ENCODE results near the gene MGAT1. TPM values are rescaled to one million over a fixed set of nuclear protein-coding genes. Genes with fewer than 3 reads are reported as not detected.

MGAT1 gene
- total RNA-seq, 1 experiment from 2014 or later = 72.7 TPM

DNA sequence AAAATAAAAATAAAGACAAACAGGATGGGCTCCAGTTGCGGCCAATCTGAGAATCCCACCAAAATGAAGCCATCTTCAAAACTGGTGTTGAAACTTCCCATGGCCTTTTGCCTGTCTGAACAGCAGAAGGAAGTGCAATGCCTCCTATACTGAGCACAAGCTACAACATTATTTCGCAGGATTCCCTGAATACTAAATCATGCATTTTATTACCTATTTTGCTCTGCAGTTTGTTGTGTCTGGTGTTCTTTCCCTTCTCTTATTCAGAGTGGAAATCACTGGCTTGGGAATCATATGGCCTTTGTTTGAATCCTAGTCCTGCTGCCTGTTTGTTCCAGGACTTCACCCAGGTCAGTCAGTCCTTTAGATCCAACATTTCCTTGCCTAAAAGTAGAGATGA is 62.6 kb downstream of the MGAT1 start, which contains the start of gene OR2Y1:
Gene OR2Y1, minus strand, starts transcription at position 101 of the 400 bp plus-strand sequence. Its CDS starts 0 bp downstream, at position 101.
- Histone ChIP-seq H3K4ac (ENCODE audit: low read depth, low read length) (no peak within 1 kb of the TSS), H3K4me2 (ENCODE audit: insufficient read depth, insufficient read length, low read length) (no peak within 1 kb of the TSS), H3T11ph (ENCODE audit: low read length) (no peak within 1 kb of the TSS), H2BK20ac (ENCODE audit: low read depth, low read length, poor library complexity, severe bottlenecking) (no peak within 1 kb of the TSS), H2AFZ (ENCODE audit: low read length) (no peak within 1 kb of the TSS), H2BK15ac (ENCODE audit: low read depth, low read length) (no peak within 1 kb of the TSS), H3K27ac (ENCODE audit: insufficient read length, low read depth, low read length) (no peak within 1 kb of the TSS), H2BK12ac (ENCODE audit: insufficient read length, low read depth, low read length) (no peak within 1 kb of the TSS), H3K56ac (ENCODE audit: insufficient read length, low read depth, low read length) (no peak within 1 kb of the TSS), H3K27me3 (ENCODE audit: insufficient read depth, low read length) (no peaks in the 10 kb centered on the region; the same call in 1 of the 2 replicates), H4K20me1 (ENCODE audit: control insufficient read depth, insufficient read depth, insufficient read length) (no peaks in the 10 kb centered on the region), H4K5ac (ENCODE audit: insufficient read length, low read depth, low read length) (no peak within 1 kb of the TSS), H3K18ac (ENCODE audit: insufficient read length, low read depth, low read length) (no peak within 1 kb of the TSS), H2AK5ac (ENCODE audit: insufficient read length, low read length) (no peak within 1 kb of the TSS), H4K8ac (replicated peaks; ENCODE audit: insufficient read length, low read depth, low read length) (no peak within 1 kb of the TSS), H3K79me1 (ENCODE audit: insufficient read depth, low read depth, low read length, poor library complexity, severe bottlenecking) (no peaks in the 10 kb centered on the region), H3K4me1 (ENCODE audit: insufficient read depth, low read length) (no peaks in the 10 kb centered on the region), H3K23me2 (ENCODE audit: insufficient read length, low read depth, low read length, poor library complexity, severe bottlenecking) (no peaks in the 10 kb centered on the region), H3K14ac (ENCODE audit: insufficient read depth, low read length) (no peak within 1 kb of the TSS), H3K79me2 (ENCODE audit: insufficient read depth, low read length) (no peaks in the 10 kb centered on the region), H3K9me3 (ENCODE audit: control insufficient read depth, low read depth, low read length) (no peaks in the 10 kb centered on the region), H3K9ac (ENCODE audit: extremely low read depth, insufficient read length, low read length) (no peak within 1 kb of the TSS), H4K91ac (ENCODE audit: insufficient read length, low read depth, low read length) (no peak within 1 kb of the TSS), H2BK5ac (ENCODE audit: insufficient read length, low read length) (no peak within 1 kb of the TSS), H3K23ac (ENCODE audit: insufficient read length, low read depth, low read length) (no peak within 1 kb of the TSS), H2BK120ac (ENCODE audit: low read depth, low read length, poor library complexity, severe bottlenecking) (no peak within 1 kb of the TSS)
- H3K4me1 Mint-ChIP-seq = no peaks in the 10 kb centered on the region
- TF ChIP-seq, protein P1, sequence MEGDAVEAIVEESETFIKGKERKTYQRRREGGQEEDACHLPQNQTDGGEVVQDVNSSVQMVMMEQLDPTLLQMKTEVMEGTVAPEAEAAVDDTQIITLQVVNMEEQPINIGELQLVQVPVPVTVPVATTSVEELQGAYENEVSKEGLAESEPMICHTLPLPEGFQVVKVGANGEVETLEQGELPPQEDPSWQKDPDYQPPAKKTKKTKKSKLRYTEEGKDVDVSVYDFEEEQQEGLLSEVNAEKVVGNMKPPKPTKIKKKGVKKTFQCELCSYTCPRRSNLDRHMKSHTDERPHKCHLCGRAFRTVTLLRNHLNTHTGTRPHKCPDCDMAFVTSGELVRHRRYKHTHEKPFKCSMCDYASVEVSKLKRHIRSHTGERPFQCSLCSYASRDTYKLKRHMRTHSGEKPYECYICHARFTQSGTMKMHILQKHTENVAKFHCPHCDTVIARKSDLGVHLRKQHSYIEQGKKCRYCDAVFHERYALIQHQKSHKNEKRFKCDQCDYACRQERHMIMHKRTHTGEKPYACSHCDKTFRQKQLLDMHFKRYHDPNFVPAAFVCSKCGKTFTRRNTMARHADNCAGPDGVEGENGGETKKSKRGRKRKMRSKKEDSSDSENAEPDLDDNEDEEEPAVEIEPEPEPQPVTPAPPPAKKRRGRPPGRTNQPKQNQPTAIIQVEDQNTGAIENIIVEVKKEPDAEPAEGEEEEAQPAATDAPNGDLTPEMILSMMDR (conservative IDR thresholded peaks at IDR 0.05) = no peak
- H3K36me3 Mint-ChIP-seq (ENCODE audit: insufficient read depth in 1 of 3, low read depth in 3 of 3) = no peaks in the 10 kb centered on the region
- no peak within 1 kb of the TSS for H3K27ac Mint-ChIP-seq
- DNase-seq = no peak
- WGBS (ENCODE audit: extremely low coverage, insufficient read length, low lambda C conversion rate) = no CpG with 5 or more reads among the region's 2 CpGs
- peaks cover 39% of the 10 kb centered on the region for H3K27me3 Mint-ChIP-seq (ENCODE audit: low read depth)
- no peaks in the 10 kb centered on the region; a peak in 1 of 5 replicates for H3K9me3 Mint-ChIP-seq
- no peak within 1 kb of the TSS for H3K4me3 Mint-ChIP-seq
